Epidermal melanocyte (primary cell): ENCODE results near the gene CCN5.

ENCODE experiments used
- DNase-seq: peaks from one replicate; pipeline ENCODE4 v3.0.0; 2011; ENCODE audit warnings: low spot score; ENCODE audit not compliant: insufficient read length

Gene CCN5

DNA sequence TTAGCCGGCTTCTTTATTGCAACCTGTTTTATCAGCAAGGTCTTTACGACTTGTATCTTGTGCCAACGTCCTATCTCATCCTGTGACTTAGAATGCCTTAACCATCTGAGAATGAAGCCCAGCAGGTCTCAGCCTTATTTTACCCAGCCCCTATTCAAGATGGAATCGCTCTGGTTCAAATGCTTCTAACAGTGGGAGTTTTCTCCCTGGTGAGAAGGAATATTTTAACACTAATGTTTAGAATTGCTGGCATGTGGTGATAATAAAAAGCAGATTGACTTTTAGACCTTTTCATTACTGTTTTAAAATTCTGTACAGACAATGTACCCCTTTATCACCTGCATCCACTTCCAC, 20.6 kb downstream of the CCN5 start:
- DNase-seq, result no peak

DNA sequence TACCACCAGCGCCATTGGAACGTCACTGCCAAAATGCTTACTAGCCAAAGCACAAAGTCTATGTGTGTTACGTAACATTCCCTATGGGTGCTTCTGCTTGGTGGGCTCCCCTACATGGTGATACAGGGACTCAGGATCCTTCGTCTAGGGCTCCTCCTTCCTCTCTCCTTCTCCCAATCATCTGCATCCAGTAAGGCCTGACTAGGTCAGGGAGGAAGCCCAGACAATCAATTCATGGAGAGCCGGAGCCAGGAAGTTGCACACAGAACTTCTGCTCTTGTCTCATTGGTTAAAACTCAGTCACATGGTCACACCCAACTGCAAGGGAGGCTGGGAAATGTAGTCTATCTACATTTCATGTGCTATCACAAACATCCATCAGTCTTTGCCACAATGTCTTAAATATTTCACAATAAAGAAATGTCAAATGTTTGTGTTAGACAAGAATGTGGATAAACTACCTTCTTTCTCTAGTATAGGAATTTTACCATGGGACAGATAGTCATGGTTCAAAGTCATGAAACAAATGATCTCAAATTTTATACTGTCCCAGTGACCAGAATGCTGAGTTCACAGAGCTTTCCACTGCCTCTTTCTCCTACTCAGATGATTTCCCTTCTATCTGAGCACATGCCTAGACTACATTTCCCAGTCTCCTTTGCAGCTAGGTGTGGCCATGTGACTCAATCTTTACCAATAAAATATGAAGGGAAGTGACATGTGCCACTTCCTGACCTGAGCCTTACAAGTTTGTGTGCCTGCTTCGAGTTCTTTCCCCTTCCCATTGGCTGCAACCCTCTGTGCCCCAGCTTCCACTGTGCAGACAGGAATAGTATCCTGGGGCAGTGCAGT, 21.2 kb downstream of the CCN5 start:
- DNase-seq, result no peak

DNA sequence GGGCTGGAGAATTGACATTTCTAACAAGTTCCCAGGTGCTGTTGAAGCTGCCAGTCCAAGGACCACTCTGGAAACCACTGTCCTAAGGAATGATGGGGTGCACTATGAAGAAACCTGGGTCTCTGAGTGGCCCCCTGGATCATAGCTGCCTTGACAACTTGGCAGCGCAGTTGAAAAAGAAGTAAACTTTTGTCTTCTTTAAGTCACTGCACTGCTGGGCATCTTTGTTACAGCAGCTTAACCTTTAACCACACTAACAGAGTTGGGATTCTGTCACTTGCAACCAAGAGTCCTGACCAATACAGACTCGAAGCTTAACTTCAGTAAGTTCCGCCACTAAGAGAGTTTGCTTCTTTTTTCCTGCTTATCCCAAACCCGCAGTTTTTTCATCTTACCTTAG, 21.9 kb downstream of the CCN5 start:
- DNase-seq, result no peak

DNA sequence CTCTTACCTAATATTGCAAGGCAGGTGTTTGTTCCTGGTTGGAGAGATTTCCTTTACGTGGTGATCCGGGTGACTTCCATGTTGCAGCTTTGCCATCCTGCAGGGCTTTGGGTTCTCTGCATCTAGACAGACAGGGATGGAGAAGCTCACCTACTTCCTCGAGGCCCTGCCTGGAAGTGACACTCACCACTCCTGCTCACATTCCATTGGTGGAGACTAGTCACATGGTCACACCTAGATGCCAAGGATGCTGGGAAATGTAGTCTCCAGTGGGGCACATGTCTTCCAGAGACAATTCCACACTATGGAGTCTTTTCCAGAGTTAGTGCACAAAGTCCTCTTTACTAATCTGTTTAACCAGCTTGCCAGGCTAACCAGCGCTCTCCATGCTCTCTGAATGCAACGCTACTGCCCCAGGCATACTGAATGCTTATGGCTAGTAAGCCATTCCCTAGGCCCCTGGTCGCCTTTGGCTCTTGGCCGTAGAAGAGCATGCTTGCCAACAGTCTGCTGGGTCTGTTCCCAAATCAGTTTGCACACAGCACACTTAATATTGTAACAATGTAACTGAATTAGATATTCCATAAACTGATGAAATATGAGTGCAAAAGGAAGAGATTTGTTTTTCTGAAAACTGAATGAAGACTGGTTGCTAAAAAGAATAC, 23.8 kb downstream of the CCN5 start:
- DNase-seq, result no peak

DNA sequence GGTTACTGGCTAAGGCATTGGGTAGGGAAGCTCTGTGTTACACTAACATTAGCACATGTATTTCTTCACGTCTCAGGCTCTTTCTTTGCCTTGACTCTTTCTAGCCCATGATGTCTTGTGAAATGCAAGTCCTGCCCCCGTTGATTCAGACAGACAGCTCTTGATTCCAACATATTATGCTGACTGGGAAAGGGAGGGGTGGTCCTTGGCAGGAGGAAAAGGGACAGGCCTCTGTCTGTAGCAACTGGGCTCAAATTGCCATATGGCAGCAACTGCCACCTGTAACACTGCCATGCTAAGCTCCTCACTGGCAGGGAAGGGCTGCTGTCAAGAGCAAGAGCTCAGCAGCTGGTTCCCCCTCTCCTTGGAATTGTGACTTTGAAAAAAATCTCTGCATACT, 24.8 kb downstream of the CCN5 start:
- no peak for DNase-seq

DNA sequence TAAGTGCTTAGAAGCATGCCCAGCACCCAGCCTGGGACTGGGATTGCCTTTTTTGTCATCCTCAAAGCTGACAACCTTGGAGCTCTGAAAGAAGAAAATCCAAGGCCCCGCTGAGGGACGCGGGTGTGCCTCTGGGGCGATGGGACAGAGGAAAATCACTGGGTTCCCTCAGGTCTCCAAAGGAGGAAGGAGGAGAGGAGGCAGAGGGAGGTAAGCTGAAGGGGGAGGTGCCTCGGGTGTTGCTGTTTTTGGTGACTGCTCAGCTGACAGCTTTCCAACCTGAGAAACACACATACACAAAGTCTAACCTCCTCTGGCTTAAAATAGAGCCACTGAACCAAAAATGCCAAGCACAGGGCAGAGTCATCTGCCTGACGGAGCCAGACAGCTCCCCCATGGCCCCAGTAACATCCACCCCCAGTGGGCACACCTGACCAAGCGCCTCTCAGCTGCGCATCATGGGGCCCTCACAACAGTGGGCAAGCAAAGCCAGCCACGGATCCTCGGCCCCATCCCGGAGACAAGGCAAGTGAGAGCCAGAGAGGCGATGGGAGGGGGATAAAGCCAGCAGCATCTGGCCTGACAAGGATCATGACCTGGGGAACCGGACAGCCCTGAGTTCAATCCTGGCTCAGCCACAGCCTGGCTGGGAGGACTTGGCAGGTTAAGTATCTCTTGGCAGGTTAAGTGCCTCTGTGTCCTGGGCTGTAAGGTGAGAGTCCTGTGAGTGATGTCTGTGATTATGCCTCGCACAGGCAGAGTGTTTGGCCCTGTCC, 27.3 kb downstream of the CCN5 start:
- DNase-seq, result no peak

DNA sequence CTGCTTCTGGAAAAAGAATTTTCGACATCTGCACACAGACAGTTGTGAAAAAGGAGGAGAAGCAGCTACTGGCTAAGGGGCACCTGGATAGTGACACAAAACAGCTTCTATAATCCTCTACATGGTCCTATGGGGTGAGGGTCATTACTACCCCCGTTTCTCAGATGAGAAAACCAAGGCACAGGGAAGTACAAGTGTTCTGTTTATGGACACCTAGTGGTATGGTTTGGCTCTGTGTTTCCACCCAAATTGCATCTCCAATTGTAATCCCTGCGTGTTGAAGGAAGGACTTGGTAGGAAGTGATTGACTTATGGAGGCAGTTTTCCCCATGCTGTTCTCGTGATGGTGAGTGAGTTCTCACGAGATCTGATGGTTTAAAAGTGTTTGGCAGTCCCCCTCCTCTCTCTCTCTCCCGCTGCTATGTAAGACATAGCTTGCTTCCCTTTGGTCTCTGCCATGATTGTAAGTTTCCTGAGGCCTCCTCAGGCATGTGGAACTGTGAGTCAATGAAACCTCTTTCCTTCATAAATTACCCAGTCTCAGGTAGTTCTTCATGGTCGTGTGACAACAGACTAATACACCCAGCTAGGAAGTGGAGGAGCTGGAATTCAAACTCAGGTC, 28.0 kb downstream of the CCN5 start:
- no peak for DNase-seq

DNA sequence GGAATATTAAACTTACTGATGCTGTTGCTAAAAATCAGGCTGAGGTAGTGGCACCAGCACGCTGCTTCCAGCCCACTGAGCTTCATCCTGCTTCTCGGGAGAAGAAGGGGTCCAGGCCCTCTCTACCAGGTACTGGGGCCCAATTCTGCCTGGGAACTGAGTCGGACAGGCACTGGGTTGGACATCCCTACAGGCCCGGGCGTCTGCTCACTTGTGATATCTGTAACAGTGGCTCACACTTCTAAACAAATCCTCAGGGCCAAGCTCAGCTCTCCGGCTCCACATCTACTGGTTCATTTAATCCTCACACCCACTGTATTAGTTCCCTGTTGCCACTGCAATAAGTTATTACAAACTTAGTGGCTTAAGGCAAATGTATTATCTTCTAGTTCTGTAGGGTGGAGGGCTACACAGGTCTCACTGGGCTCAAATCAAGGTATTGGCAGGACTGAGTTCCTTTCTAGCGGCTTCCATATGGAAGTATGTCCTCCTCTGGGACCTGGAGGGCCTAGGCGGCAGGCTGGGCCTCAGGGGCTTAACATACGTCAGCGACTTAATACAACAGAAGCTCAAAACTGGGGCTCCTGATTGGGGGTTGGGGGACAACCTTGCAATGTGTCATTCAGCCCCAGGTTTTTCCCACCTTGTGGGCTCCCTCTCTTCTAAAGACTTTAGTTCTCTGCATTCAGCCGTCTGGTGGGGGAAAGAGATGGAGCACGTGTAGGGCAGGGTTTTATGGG, 28.9 kb downstream of the CCN5 start:
- no peak for DNase-seq

DNA sequence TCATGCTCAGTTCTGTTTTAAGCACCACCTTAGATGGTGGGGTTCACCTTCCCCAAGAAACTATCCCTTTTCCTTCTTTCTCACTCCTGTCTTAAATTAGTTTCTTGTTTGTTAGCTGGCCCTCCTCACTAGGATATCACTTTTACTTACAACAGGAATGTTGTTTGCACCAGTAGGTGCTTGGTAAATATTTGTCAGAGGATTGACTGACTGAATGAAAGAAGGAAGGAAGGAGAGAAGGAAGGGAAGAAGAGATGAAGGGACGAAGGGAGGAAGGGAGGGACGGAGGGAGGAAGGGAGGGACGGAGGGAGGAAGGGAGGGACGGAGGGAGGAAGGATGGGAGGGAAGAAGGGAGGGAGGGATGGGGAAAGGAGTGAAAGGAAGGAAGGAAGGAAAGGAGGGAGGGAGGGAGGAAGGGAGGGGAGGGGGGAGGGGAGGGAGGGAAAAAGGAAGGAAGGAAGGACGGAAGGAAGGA, 30.0 kb downstream of the CCN5 start:
- no peak for DNase-seq

DNA sequence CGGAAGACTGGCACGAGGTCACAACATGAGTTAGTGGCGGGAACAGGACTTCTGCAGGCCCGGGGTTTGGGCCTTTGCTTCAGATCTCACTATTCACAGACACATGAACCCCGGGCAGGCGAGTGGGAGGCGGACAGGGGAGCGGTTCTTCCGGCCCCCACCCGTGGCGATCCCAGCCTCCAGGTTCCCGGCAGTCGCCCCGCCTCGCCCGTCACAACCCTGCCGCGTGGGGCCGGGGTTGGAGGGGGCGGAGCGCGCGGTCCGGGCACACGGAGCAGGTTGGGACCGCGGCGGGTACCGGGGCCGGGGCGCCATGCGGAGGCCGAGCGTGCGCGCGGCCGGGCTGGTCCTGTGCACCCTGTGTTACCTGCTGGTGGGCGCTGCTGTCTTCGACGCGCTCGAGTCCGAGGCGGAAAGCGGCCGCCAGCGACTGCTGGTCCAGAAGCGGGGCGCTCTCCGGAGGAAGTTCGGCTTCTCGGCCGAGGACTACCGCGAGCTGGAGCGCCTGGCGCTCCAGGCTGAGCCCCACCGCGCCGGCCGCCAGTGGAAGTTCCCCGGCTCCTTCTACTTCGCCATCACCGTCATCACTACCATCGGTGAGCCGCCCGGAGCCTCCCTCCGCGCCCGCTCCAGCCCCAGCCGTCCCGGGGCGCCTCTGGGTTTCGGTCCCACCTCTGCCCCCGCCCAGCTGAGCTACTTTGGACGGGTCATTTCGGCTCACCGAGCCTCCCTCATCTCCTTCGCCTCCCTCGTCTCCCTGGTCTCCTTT, 30.6 kb downstream of the CCN5 start, which contains the start of gene KCNK15:
Gene KCNK15, plus strand, starts transcription at position 268 of the 769 bp plus-strand sequence. Its CDS starts 46 bp downstream, at position 314.
- DNase-seq, result no peak

DNA sequence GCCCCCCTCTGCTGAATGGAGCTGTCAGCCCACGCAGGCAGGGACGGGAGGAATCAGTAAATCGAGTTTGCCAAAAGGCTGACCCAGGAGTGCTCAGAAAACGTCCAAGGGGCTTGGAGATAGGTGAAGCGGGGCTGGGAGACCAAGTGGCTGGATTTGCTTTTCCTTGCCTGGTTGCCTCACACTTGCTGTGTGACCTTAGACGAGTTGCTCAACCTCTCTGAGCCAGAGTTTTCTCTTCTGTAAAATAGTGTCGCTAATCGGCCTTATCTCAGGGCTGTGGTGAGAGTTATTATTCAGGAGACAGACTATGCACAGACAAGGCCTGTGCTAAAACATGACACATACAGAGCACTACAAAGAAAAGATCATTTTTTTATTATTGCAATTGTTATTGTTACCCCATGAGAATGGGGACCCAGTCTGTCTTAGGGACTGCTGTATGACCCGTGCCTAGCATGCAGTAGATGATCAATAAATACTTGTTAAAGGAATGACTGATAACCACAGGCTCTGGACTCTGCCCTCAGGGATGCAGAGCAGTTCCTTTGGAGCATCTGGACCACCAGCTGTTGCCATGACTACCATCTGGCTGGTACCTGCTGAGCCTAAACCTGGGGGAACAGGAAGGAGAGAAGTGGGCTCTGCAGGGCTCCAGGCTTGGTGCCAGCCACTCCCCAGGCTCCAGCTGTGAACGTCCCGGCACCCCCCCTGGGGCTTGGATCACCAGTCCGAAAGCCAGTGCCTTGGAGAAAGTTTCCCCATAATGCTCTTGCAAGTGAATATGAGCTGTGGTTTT, 31.4 kb downstream of the CCN5 start:
- no peak for DNase-seq

DNA sequence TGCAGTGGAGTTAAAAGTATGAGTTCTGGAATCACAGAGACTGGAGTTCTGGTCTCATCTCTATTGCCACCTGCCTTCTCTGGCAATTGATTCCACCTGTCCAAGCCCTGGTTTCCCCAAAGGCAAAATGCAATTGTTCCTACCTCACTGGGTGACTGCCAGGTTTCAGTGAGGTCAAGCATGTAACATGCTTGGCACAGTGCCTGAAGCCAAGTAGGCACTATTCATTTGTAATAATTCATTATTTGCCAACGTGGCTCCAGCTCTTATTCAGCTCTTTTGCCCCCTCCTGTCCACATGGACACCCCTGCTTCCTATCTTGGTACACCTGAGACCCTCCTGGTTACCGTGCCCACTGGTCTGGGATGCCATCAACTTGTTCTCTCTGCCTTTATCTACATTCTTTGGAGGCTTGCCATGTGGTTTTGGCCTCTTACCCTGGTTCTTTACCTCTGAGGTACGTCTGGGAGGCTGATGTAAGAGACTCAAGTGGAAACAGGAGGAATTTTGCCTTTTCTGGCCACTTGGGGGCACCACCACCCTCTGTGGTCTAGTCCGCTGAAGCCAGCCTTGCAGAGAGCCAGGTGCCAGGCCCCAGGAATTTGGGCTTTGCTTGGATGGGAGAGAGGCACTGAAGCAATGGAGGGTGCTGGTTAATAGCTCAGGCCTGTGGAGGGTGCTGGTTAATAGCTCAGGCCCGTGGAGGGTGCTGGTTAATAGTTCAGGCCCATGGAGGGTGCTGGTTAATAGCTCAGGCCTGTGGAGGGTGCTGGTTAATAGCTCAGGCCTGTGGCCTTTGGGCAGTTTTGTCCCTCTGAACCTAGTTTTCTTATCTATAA, 32.2 kb downstream of the CCN5 start:
- DNase-seq, result peak; percentile 71

DNA sequence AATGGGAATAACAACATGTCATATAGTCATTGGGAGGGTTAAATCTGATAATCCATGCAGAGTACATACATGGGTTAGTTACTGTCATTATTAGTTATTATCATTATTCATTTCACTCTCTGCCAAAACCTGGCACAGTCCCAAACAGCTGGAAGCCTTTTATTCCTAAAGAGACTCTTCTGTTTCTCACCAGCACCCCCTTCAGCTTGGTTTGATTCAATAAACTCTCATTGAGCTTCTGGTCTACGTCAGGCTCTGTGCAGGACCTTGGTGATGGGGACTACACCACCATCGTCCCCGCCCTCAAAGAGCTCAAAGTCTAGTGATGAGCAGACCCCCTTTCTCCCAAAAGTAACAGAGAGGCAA, 32.8 kb downstream of the CCN5 start:
- no peak for DNase-seq

DNA sequence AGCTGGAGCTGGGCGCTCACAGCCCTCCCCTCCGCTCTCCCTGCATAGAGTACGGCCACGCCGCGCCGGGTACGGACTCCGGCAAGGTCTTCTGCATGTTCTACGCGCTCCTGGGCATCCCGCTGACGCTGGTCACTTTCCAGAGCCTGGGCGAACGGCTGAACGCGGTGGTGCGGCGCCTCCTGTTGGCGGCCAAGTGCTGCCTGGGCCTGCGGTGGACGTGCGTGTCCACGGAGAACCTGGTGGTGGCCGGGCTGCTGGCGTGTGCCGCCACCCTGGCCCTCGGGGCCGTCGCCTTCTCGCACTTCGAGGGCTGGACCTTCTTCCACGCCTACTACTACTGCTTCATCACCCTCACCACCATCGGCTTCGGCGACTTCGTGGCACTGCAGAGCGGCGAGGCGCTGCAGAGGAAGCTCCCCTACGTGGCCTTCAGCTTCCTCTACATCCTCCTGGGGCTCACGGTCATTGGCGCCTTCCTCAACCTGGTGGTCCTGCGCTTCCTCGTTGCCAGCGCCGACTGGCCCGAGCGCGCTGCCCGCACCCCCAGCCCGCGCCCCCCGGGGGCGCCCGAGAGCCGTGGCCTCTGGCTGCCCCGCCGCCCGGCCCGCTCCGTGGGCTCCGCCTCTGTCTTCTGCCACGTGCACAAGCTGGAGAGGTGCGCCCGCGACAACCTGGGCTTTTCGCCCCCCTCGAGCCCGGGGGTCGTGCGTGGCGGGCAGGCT, 35.1 kb downstream of the CCN5 start:
- DNase-seq, result no peak

DNA sequence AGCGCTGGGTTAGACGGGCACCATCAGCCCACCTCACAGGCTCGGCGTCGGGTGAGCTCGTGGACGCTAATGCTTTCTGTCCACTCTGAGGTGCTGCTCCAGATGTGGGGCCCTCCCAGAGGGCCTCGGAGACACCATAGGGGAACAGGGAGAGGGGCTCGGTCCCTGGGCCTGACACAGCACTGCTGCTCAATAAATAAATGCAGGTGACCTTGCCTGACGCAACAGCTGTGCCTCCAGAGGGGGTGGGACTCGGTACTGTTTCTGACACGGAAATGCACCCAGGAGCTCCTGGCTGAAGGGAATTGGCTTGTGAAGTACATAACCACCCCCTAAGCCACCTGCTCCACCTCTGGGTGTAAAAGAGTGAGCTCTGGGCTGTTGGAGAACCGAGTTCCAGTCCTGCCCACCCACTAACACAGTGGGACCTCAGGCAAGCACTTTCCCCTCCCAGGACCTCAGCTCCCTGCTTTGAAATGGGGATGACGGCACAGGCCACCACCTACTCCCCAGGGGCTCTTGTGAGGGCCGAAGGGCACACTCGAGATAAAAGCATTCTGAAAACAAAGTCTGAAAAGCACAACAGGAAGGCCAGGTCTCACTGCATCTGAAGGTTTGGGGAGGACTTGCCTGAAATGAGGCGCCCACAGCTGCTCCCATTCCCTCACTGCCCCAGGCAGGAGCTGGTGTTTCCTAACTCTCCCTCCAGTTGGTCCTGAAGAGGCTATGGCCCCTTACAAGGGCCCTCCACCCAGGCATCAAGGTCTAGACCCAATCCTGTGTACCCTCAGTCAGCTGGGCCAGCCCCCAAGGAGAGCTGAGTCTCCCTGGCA, 37.1 kb downstream of the CCN5 start:
- no peak for DNase-seq

DNA sequence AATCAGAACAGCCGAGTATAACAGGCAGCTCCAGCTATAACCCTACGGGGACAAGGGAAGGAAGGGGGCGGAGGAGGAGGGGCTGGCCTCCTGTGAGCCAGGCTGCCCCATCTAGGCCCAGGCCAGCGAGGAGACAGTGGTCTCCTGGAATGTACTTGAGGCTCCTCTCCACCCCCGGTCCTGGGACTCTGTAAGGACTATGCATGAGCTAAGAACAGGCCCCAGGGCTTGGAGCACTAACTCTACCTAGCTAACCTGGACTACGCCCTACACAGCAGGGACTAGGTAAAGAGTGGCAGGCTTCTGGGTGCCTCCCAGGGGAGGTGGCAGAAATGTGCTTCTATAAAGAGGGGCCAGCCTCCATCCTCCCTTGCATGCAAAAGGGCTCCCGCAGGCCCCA, 39.4 kb downstream of the CCN5 start:
- no peak for DNase-seq
